Naive thymus-derived CD8-positive, alpha-beta T cell (primary cell): ENCODE data around the gene SCAP. TPM values are rescaled to one million over a fixed set of nuclear protein-coding genes. Genes with fewer than 3 reads are reported as not detected.

Experiments
- ATAC-seq, 2 donors: fragments of 150-1000 bp; cut with Tn5 transposase in 1 of 2; sonication (Bioruptor Pico), chemical (Tn5 transposase) in 1 of 2; 1 replicate in 1 of 2; 2 replicates in 1 of 2; pipeline ENCODE4 v1.10.0; 2021; ENCODE audit warnings: mild to moderate bottlenecking in 2 of 2, moderate library complexity in 2 of 2
- POLR2A ChIA-PET: fragments of 350-600 bp; sonication (Branson Sonifier 250); formaldehyde crosslinking; loops from one replicate; lab custom pipeline; 2021; ENCODE audit warnings: antibody characterized with exemption; lab: Charles Lee
- DNase-seq, 10 donors: peaks; one replicate each; pipeline versions ENCODE4 v3.0.0 to v3.0.0-alpha.2; 2020 to 2022
- H3K27ac Mint-ChIP-seq, 10 donors: one replicate each; pipeline ENCODE4 v1.8.0; 2020 to 2022; ENCODE audit warnings: mild to moderate bottlenecking in 10 of 10, mixed read lengths in 10 of 10, moderate library complexity in 4 of 10, inconsistent platforms in 1 of 10
- H3K27me3 Mint-ChIP-seq, 5 donors: one replicate each; pipeline ENCODE4 v1.8.0; 2021 to 2022; ENCODE audit warnings: mixed read lengths in 5 of 5
- H3K36me3 Mint-ChIP-seq, 3 donors: one replicate each; pipeline ENCODE4 v1.8.0; 2020 to 2022; ENCODE audit warnings: mixed read lengths in 3 of 3, mild to moderate bottlenecking in 2 of 3, inconsistent platforms in 1 of 3
- H3K4me1 Mint-ChIP-seq, 4 donors: one replicate each; pipeline ENCODE4 v1.8.0; 2021 to 2022; ENCODE audit warnings: mixed read lengths in 4 of 4
- H3K4me3 Mint-ChIP-seq, 10 donors: one replicate each; pipeline ENCODE4 v1.8.0; 2020 to 2022; ENCODE audit warnings: mild to moderate bottlenecking in 10 of 10, mixed read lengths in 10 of 10, moderate library complexity in 6 of 10, inconsistent platforms in 1 of 10
- H3K9me3 Mint-ChIP-seq, 9 donors: one replicate each; pipeline ENCODE4 v1.8.0; 2020 to 2022; ENCODE audit warnings: mixed read lengths in 9 of 9, mild to moderate bottlenecking in 3 of 9, inconsistent platforms in 1 of 9, moderate library complexity in 1 of 9
- polyA plus RNA-seq, 3 donors: library from polyadenylated mRNA; unstranded; fragments of 300-500 nt; fragmentation: Illumina TruSeq; gene quantifications; one replicate each; pipeline ENCODE4 v1.2.3, GENCODE V29; 2021
- total RNA-seq, 8 experiments: library from RNA in 2 of 8; stranded (reverse) in 2 of 8; gene quantifications; one replicate each; pipeline ENCODE4 v1.2.3 and lab custom pipeline; 2021 to 2026

Gene SCAP
- total and polyA plus RNA-seq, 5 experiments from 2014 or later = 32.3 to 95.9 (median 55.7) TPM

GRCh38 chr3:47399016-47399415 lies 76.7 kb downstream of the SCAP start:
- Mint-ChIP-seq H3K9me3 (no peaks in the 10 kb centered on the region), H3K4me3 (no peak overlapping the region), H3K4me1 (peaks cover 9 to 32% (median 22%) of the 10 kb centered on the region in 4 donors), H3K27me3 (no peaks in the 10 kb centered on the region), H3K27ac (peak overlapping the region in 3 of 10 donors; percentile 43 to 58 (median 57)), H3K36me3 (peaks cover 0 to 69% (median 1%) of the 10 kb centered on the region in 3 donors)
- POLR2A ChIA-PET = no interaction called here
- ATAC-seq (no peak), DNase-seq (no peak)

- Mint-ChIP-seq H3K27me3 (no peaks in the 10 kb centered on the region), H3K36me3 (peaks cover 0 to 70% (median under 1%) of the 10 kb centered on the region in 3 donors), H3K4me1 (peaks cover 13 to 35% (median 28%) of the 10 kb centered on the region in 4 donors), H3K27ac (peak overlapping the region in 3 of 10 donors; percentile 6 to 93 (median 43)), H3K4me3 (no peak overlapping the region), H3K9me3 (no peaks in the 10 kb centered on the region)
- no peak for ATAC-seq
- no peak for DNase-seq
- POLR2A ChIA-PET = no interaction called here
These were observed 77.5 kb downstream of the SCAP start for GRCh38 chr3:47398228-47398627.

GRCh38 chr3:47394881-47395280 lies 80.9 kb downstream of the SCAP start:
- Mint-ChIP-seq H3K9me3 (no peaks in the 10 kb centered on the region), H3K4me1 (peaks cover 19 to 59% (median 44%) of the 10 kb centered on the region in 4 donors), H3K27ac (peak overlapping the region; percentile 16 to 89 (median 67)), H3K4me3 (no peak overlapping the region), H3K36me3 (peaks cover 0 to 58% (median 0%) of the 10 kb centered on the region in 3 donors), H3K27me3 (no peaks in the 10 kb centered on the region)
- POLR2A ChIA-PET = no interaction called here
- no peak for DNase-seq
- no peak for ATAC-seq

GRCh38 chr3:47394140-47394870 lies 81.4 kb downstream of the SCAP start:
- Mint-ChIP-seq H3K4me1 (peaks cover 19 to 57% (median 43%) of the 10 kb centered on the region in 4 donors), H3K4me3 (no peak overlapping the region), H3K27ac (peak overlapping the region; percentile 40 to 89 (median 72))

GRCh38 chr3:47392933-47393332 lies 82.8 kb downstream of the SCAP start:
- no peak for DNase-seq
- Mint-ChIP-seq H3K36me3 (peaks cover 0 to 49% (median 3%) of the 10 kb centered on the region in 3 donors), H3K27ac (peak overlapping the region in 6 of 10 donors; percentile 17 to 84 (median 58)), H3K4me3 (peak overlapping the region in 1 of 10 donors; percentile 48), H3K4me1 (peaks cover 19 to 56% (median 43%) of the 10 kb centered on the region in 4 donors), H3K9me3 (no peaks in the 10 kb centered on the region), H3K27me3 (no peaks in the 10 kb centered on the region)
- no peak for ATAC-seq
- POLR2A ChIA-PET = interaction anchor here (0.5 kb wide), 1 partner anchor 126 kb away, joined by 3 read pairs; no protein-coding TSS in a partner anchor

More at GRCh38 chr3:47394140-47394870, 81.4 kb downstream of the SCAP start:
- ATAC-seq = no peak
- POLR2A ChIA-PET = no interaction called here
- Mint-ChIP-seq H3K9me3 (no peaks in the 10 kb centered on the region), H3K36me3 (peaks cover 0 to 54% (median 0%) of the 10 kb centered on the region in 3 donors), H3K27me3 (no peaks in the 10 kb centered on the region)
- no peak for DNase-seq

GRCh38 chr3:47385796-47386195 lies 89.9 kb downstream of the SCAP start:
- Mint-ChIP-seq H3K4me1 (peaks cover 31 to 61% (median 54%) of the 10 kb centered on the region in 4 donors), H3K36me3 (peaks cover 0 to 40% (median 3%) of the 10 kb centered on the region in 3 donors), H3K4me3 (peak overlapping the region in 2 of 10 donors; percentile 43 to 74), H3K9me3 (no peaks in the 10 kb centered on the region), H3K27me3 (no peaks in the 10 kb centered on the region), H3K27ac (peak overlapping the region in 7 of 10 donors; percentile 2 to 86 (median 52))
- ATAC-seq (no peak), DNase-seq (no peak)
- POLR2A ChIA-PET = no interaction called here

GRCh38 chr3:47385007-47385406 lies 90.7 kb downstream of the SCAP start:
- no peaks in the 10 kb centered on the region for H3K9me3 Mint-ChIP-seq
- DNase-seq = no peak
- H3K27ac Mint-ChIP-seq = peak overlapping the region in 1 of 10 donors; percentile 74
- POLR2A ChIA-PET = interaction anchor here (0.6 kb wide), 1 partner anchor 9 kb away, joined by 3 read pairs; no protein-coding TSS in a partner anchor
- no peaks in the 10 kb centered on the region for H3K27me3 Mint-ChIP-seq
- peaks cover 36 to 61% (median 58%) of the 10 kb centered on the region in 4 donors for H3K4me1 Mint-ChIP-seq
- H3K4me3 Mint-ChIP-seq = no peak overlapping the region
- ATAC-seq = no peak
- peaks cover 0 to 40% (median 3%) of the 10 kb centered on the region in 3 donors for H3K36me3 Mint-ChIP-seq

- POLR2A ChIA-PET = interaction anchor here (0.6 kb wide), 2 partner anchors 9 to 1075 kb away, joined by 3 to 6 read pairs; no protein-coding TSS in a partner anchor
- Mint-ChIP-seq H3K36me3 (peaks cover 0 to 40% (median 3%) of the 10 kb centered on the region in 3 donors), H3K27ac (no peak overlapping the region), H3K27me3 (no peaks in the 10 kb centered on the region), H3K4me3 (peak overlapping the region in 1 of 10 donors; percentile 2), H3K9me3 (no peaks in the 10 kb centered on the region), H3K4me1 (peaks cover 39 to 67% (median 64%) of the 10 kb centered on the region in 4 donors)
- DNase-seq = no peak
- no peak for ATAC-seq
These were observed 91.3 kb downstream of the SCAP start for GRCh38 chr3:47384425-47384824.

- ATAC-seq (peak; percentile 44 to 55), DNase-seq (peak in 9 of 10 donors; percentile 38 to 84 (median 60))
- H3K27me3 Mint-ChIP-seq = no peaks in the 10 kb centered on the region
- H3K4me3 Mint-ChIP-seq = peak overlapping the region; percentile 85 to 100 (median 100)
- POLR2A ChIA-PET = interaction anchor here (0.7 to 2.7 kb wide), 8 partner anchors 10 to 444 kb away, joined by 3 to 13 read pairs (median 5); partner anchors contain the start of genes SCAP, SETD2 and SMARCC1
- H3K27ac Mint-ChIP-seq = peak overlapping the region; percentile 95 to 100 (median 100)
- peaks cover 37 to 71% (median 64%) of the 10 kb centered on the region in 4 donors for H3K4me1 Mint-ChIP-seq
- no peaks in the 10 kb centered on the region for H3K9me3 Mint-ChIP-seq
- peaks cover 0 to 24% (median 0%) of the 10 kb centered on the region in 3 donors for H3K36me3 Mint-ChIP-seq
These were observed 94.2 kb downstream of the SCAP start for GRCh38 chr3:47381317-47382157.

- peak; percentile 94 to 99 (median 98) for DNase-seq
- Mint-ChIP-seq H3K4me3 (peak within 1 kb of the TSS; percentile 85 to 100 (median 100)), H3K27ac (peak within 1 kb of the TSS; percentile 95 to 100 (median 100)), H3K9me3 (no peaks in the 10 kb centered on the region), H3K27me3 (no peaks in the 10 kb centered on the region), H3K36me3 (peaks cover 0 to 19% (median 0%) of the 10 kb centered on the region in 3 donors), H3K4me1 (peaks cover 32 to 66% (median 57%) of the 10 kb centered on the region in 4 donors)
- POLR2A ChIA-PET = interaction anchor here (0.5 to 2.7 kb wide), 10 partner anchors 8 to 1627 kb away, joined by 3 to 13 read pairs (median 6); partner anchors contain the start of genes SCAP, SETD2 and SMARCC1
- ATAC-seq = peak; percentile 81 to 82
These were observed 95.0 kb downstream of the SCAP start, which contains the start of gene PTPN23 for GRCh38 chr3:47380601-47381316. PTPN23 (plus strand) TSS chr3:47381021; CDS start chr3:47381097, 76 bp downstream.

- Mint-ChIP-seq H3K27ac (peak overlapping the region; percentile 95 to 100 (median 100)), H3K27me3 (no peaks in the 10 kb centered on the region), H3K36me3 (peaks cover 0 to 15% (median 0%) of the 10 kb centered on the region in 3 donors), H3K9me3 (no peaks in the 10 kb centered on the region), H3K4me3 (peak overlapping the region; percentile 85 to 100 (median 100)), H3K4me1 (peaks cover 31 to 62% (median 51%) of the 10 kb centered on the region in 4 donors)
- POLR2A ChIA-PET = interaction anchor here (0.6 to 2.7 kb wide), 9 partner anchors 9 to 534 kb away, joined by 3 to 13 read pairs (median 6); partner anchors contain the start of genes SCAP, SETD2 and SMARCC1
- no peak for DNase-seq
- ATAC-seq = no peak
These were observed 95.6 kb downstream of the SCAP start for GRCh38 chr3:47380026-47380600.
